ENCODE measurements around the gene EPAS1.

DNA sequence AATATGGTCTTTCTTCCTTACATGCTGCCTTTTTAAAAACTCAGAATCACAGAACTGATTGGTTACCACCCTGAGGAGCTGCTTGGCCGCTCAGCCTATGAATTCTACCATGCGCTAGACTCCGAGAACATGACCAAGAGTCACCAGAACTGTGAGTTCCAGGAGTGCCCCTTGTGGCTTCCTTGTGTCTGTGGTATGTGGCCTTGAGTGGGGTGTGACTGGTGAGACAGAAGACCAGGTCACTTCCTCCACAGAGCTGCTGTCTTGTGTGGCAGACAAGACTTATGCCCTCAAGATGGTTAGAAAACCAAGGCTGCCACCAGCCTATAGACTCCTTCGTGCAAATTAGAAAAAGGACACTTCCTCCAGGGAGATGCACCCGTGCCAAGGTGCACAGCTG is 72.6 kb downstream of the EPAS1 start:
- TF ChIP-seq SUZ12 (IDR thresholded peaks at IDR 0.05) (no peak), FOXK2 (IDR thresholded peaks at IDR 0.05) (no peak), TARDBP (IDR thresholded peaks at IDR 0.05) (no peak), PKNOX1 (IDR thresholded peaks at IDR 0.05) (no peak), ZNF384 (IDR thresholded peaks at IDR 0.05) (no peak), ELF4 (IDR thresholded peaks at IDR 0.05) (no peak), SP1 (IDR thresholded peaks at IDR 0.05) (no peak), FOXM1 (IDR thresholded peaks at IDR 0.05; ENCODE audit: borderline replicate concordance) (no peak), NFRKB (IDR thresholded peaks at IDR 0.05) (no peak), BHLHE40 (IDR thresholded peaks at IDR 0.05; ENCODE audit: borderline replicate concordance) (no peak), FOXA1 (IDR thresholded peaks at IDR 0.05) (no peak), ARNT (IDR thresholded peaks at IDR 0.05) (no peak)

Data from HEK293T (cell line).